ENCODE results near the gene SCAI. TPM values are rescaled to one million over a fixed set of nuclear protein-coding genes. Genes with fewer than 3 reads are reported as not detected.

SCAI gene
- total and polyA plus RNA-seq, 5 donors from 2014 or later, result 1.7 to 11.3 (median 3.9) TPM

DNA sequence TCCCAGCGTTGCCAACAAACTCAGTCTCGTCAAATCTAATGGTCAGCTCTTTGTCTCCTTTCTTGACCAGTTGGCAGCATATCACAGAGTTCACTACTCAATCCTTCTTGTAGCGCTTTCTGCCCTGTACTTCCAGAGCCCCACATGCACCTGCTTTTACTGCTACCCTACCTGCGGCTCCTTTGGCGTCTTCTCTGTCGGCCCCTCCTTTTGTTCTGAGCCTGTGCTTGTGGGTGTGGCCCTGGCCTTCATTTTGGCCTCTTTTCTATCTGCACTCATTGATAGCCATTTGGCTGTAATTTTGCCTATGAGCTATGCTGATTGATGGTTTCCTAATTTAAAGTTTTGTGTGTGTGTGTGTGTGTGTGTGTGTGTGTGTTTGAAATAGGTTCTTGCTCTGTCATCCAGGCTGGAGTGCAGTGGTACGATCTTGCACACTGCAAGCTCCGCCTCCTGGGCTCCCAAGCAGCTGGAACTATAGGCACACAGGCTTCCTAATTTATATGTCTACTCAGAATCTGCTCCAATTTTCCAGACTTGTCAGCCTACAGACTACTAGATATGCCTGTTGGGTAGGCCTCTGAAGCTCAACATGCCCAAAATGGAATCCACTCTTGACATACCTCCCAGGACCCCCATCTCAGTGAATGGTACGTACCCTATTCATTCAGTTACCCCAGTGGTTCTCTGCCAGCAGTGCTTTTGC, 249.1 kb downstream of the SCAI start:
- H3K4me1 Mint-ChIP-seq, result peaks cover 7 to 18% (median 11%) of the 10 kb centered on the region in 4 donors
- no peak overlapping the region for H3K4me3 Mint-ChIP-seq
- H3K9me3 Mint-ChIP-seq, result peaks cover 0 to 2% (median 0%) of the 10 kb centered on the region in 7 donors
- no peaks in the 10 kb centered on the region for H3K27me3 Mint-ChIP-seq
- ATAC-seq (ENCODE audit: low read depth in 2 of 2) (no peak), DNase-seq (no peak)
- H3K36me3 Mint-ChIP-seq, result peaks cover 48% of the 10 kb centered on the region
- no peak overlapping the region for H3K4me3 ChIP-seq (ENCODE audit: low read depth, low read length)
- no peaks in the 10 kb centered on the region for H3K27me3 ChIP-seq (ENCODE audit: control insufficient read depth, insufficient read depth, low read length)
- H3K27ac ChIP-seq (ENCODE audit: insufficient read depth, low read length, poor library complexity, severe bottlenecking), result no peak overlapping the region
- H3K9me3 ChIP-seq (ENCODE audit: control insufficient read depth in 2 of 2, low read length in 2 of 2), result no peaks in the 10 kb centered on the region
- peaks cover 65% of the 10 kb centered on the region for H3K36me3 ChIP-seq (ENCODE audit: control insufficient read depth, insufficient read depth, low read length)
- H3K27ac Mint-ChIP-seq, result peak overlapping the region; percentile 26 to 60 (median 56)
- H3K4me1 ChIP-seq (ENCODE audit: control insufficient read depth, insufficient read depth, low read length, poor library complexity, severe bottlenecking), result no peaks in the 10 kb centered on the region

Other genes starting within 250 kb of the SCAI start
- 29.1 TPM for gene GOLGA1, start 202.4 kb downstream of the SCAI start, total RNA-seq
- gene GOLGA1, start 202.4 kb downstream of the SCAI start, polyA plus RNA-seq, result 1 to 10 TPM; 4.8 to 7.5 (median 6.3) TPM
- gene PPP6C, start 46.3 kb upstream of the SCAI start, total RNA-seq, result 44.6 TPM
- 10 to 100 TPM; 60.0 to 81.6 (median 67.0) TPM for gene PPP6C, start 46.3 kb upstream of the SCAI start, polyA plus RNA-seq
- gene RABEPK, start 57.0 kb upstream of the SCAI start, total RNA-seq, result 14.2 TPM
- gene RABEPK, start 57.0 kb upstream of the SCAI start, polyA plus RNA-seq, result 10 to 100 TPM; 37.2 to 39.5 (median 38.8) TPM
- gene HSPA5, start 97.8 kb upstream of the SCAI start, total RNA-seq, result 167 TPM
- gene HSPA5, start 97.8 kb upstream of the SCAI start, polyA plus RNA-seq, result 100 to 1,000 TPM; 132 to 156 (median 147) TPM
- 65.4 TPM for gene GAPVD1, start 118.3 kb upstream of the SCAI start, total RNA-seq
- 10 to 100 TPM; 34.0 to 40.7 (median 35.4) TPM for gene GAPVD1, start 118.3 kb upstream of the SCAI start, polyA plus RNA-seq